HG03045 (cell line): Measurements from ENCODE around the gene DAW1.
"Not testable (repeated sequence)": the region's sequence is repeated elsewhere in the genome, so short reads cannot be mapped to it uniquely, and the experiment has no call there.

ENCODE experiments used
- ATAC-seq: cut with Tn5 transposase; IDR thresholded peaks from one replicate; pipeline ENCODE4 v1.9.1; 2021; ENCODE audit warnings: mild to moderate bottlenecking, moderate library complexity; ENCODE audit not compliant: unreplicated experiment

The DAW1 gene

GRCh38 chr2:227871375-227871791, at the start of gene DAW1:
DAW1 (plus strand) TSS chr2:227871631; CDS start chr2:227871690, 59 bp downstream.
- no peak for ATAC-seq

GRCh38 chr2:227822416-227823003, 48.9 kb upstream of the DAW1 start:
- ATAC-seq: no peak

GRCh38 chr2:227823922-227824321, 47.5 kb upstream of the DAW1 start:
- no peak for ATAC-seq

GRCh38 chr2:227824711-227825110, 46.7 kb upstream of the DAW1 start:
- no peak for ATAC-seq

- no peak for ATAC-seq
These were observed 45.4 kb upstream of the DAW1 start for GRCh38 chr2:227826019-227826521.

- no peak for ATAC-seq
These were observed 44.9 kb upstream of the DAW1 start for GRCh38 chr2:227826563-227826962.

GRCh38 chr2:227827143-227827542, 44.3 kb upstream of the DAW1 start:
- ATAC-seq: no peak

- no peak for ATAC-seq
These were observed 42.9 kb upstream of the DAW1 start for GRCh38 chr2:227828477-227828912.

GRCh38 chr2:227829337-227829736, 42.1 kb upstream of the DAW1 start:
- no peak for ATAC-seq

GRCh38 chr2:227834423-227834822, 37.0 kb upstream of the DAW1 start:
- ATAC-seq: no peak

- ATAC-seq: no peak
These were observed 36.3 kb upstream of the DAW1 start for GRCh38 chr2:227834916-227835650.

- not testable (repeated sequence) for ATAC-seq
These were observed 31.9 kb upstream of the DAW1 start for GRCh38 chr2:227839339-227840129.

GRCh38 chr2:227846831-227847230, 24.6 kb upstream of the DAW1 start:
- ATAC-seq: no peak

GRCh38 chr2:227848146-227848545, 23.3 kb upstream of the DAW1 start:
- no peak for ATAC-seq

- ATAC-seq: no peak
These were observed 22.8 kb upstream of the DAW1 start for GRCh38 chr2:227848586-227848985.

GRCh38 chr2:227849906-227850305, 21.5 kb upstream of the DAW1 start:
- no peak for ATAC-seq

- no peak for ATAC-seq
These were observed 18.2 kb upstream of the DAW1 start for GRCh38 chr2:227853204-227853629.

- no peak for ATAC-seq
These were observed 17.6 kb upstream of the DAW1 start for GRCh38 chr2:227853765-227854271.

GRCh38 chr2:227855440-227855839, 16.0 kb upstream of the DAW1 start:
- no peak for ATAC-seq

GRCh38 chr2:227856697-227857096, 14.7 kb upstream of the DAW1 start:
- no peak for ATAC-seq

- ATAC-seq: no peak
These were observed 11.2 kb upstream of the DAW1 start for GRCh38 chr2:227860221-227860641.
